ENCODE measurements around the gene FCGR3B.
"Not testable (repeated sequence)": the region's sequence is repeated elsewhere in the genome, so short reads cannot be mapped to it uniquely, and the experiment has no call there.

FCGR3B gene

DNA sequence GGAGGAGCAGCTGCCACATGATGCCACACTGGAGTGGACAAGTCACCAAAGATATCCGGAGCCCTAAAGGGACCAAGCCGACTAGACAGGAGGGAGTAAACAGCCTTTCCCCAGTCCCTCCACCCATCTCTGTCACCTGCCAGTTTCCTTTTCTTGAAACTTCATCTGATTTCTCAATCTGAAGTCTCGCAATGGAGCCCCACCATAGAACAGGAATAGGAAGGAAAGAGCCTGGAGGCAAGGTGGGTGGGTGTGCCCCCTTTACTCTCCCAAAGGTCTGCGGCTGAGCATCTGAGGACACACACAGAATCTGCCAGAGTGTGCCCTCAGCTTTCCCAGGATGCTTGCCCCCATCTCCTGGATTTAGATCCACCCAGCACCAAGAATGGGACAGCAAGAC is at the start of gene FCGR3B:
Gene FCGR3B (minus strand): TSS at position 101 of the 400 bp plus-strand sequence. CDS start 82 bp downstream, at position 19.
- DNase-seq (ENCODE audit: low read depth) = no peak

DNA sequence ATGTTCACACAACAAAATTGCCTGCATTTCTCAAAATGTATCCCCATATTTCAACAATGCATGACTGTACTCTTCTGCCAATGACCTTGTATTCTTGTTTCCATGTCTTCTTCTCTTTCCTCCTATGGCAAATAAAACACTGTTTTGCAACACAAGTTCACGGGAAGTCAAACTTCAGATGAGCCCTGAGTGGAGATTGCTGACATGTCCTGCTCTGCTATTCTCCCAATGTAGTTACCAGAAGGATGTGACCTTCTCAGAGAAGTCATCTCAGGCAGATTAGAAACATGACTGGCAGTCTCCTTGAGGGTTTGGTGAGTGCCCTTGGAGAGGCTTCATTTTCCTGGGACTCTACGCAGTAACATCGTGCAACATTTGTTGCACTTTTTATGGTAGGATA is 47.5 kb upstream of the FCGR3B start:
- no peak for DNase-seq (ENCODE audit: low read depth)

DNA sequence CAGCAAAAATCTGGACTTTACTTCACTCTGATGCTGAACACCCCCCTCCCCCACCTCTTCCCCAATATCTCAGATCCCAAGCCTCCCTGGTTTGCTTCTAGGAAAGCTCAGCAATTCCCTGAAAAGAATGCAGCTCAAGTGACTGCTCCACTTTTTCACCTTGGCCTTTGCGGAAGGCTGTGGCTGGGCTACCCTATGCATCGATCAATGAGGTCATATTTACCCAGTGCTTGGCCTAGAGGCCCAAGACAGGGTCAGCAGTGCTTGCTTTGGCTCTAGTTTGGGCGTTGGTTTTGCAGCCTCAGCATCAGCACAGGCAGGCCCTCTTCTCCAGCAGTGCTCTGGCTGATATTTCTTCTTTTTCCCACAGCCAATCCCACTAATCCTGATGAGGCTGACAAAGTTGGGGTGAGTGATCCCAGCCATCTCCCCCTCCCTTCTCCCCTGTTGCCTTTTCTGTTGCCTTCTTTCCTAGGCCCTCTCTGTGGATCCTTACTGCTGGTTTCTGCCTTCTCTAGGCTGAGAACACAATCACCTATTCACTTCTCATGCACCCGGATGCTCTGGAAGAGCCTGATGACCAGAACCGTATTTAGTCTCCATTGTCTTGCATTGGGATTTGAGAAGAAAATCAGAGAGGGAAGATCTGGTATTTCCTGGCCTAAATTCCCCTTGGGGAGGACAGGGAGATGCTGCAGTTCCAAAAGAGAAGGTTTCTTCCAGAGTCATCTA is 46.1 kb upstream of the FCGR3B start:
- no peak for DNase-seq (ENCODE audit: low read depth)

GRCh38 chr1:161676441-161676840 is 45.5 kb upstream of the FCGR3B start:
- DNase-seq (ENCODE audit: low read depth) = no peak

GRCh38 chr1:161674908-161675307 is 43.9 kb upstream of the FCGR3B start:
- not testable (repeated sequence) for DNase-seq (ENCODE audit: low read depth)

DNA sequence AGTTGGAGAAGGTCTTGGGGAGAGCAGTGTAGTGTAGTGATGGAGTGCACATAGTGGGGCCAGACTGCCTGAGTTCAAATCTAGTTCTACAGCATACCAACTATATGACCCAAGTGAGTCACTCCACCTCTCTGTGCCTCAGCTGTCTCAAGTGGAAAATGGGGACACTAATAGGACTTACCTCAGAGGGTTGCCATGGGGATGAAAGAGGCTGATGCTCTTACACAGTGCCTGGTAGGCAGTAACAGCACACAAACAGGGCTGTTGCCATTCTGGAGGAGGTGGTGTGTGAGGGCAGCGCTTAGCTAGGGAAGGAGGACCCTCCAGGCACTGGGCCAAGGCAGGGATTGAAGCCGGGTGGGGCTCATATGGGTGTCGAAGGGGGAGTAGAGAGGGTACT is 43.5 kb upstream of the FCGR3B start:
- DNase-seq (ENCODE audit: low read depth) = not testable (repeated sequence)

DNA sequence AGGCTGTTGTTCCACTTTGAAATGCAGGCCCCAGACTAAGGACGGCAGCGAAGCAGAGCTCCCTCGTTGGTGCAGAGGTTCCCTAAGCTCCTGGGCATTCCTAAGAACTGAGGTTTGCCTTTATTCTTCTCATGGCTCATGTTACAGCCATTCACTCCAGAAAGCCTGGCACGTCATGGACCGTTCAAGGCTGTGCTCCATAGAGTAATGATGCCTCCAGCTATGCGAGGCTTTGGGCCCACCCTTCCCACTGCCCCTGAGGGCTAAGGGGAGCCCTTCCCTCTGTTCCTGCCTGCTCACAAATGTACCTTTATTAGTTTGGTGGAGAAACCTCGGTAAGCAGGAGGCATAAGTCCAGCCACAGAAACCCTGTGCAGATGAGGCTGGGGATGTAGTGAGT is 42.5 kb upstream of the FCGR3B start:
- DNase-seq (ENCODE audit: low read depth) = not testable (repeated sequence)

DNA sequence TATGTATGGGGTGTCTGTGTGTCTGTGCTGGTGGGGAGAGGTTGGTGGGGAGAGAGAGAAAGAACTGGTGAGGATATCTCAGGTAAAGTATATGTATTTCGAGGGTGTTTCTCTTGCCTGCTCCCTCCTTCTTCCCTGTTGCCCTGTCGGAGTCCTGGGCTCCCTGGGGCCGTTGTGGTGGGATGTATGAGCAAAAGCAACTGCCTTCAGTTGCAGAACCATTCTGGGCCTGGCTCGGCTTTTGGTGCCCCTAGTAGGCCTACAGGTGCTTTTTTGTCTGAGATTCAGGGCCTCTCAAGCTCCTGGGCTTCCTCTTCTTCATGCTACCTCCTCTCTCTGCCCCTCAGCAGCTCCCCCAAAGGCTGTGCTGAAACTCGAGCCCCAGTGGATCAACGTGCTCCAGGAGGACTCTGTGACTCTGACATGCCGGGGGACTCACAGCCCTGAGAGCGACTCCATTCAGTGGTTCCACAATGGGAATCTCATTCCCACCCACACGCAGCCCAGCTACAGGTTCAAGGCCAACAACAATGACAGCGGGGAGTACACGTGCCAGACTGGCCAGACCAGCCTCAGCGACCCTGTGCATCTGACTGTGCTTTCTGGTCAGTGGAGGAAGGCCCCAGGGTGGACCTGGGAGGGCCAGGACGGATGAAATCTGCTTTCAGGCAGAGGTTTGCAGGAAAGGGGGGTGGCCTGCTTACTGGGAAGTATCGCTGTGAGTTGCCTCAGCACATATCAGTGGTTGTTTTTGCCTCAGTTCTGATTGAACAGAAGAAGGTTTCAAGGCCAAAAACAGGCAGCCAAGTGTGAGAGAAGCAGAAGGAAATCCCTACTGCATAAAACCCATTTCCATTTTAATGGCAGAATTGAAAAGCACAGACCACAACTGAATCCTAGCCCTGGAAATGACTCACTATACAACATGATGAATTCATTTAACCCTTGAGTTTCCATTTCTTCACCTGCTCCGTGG is 40.4 kb upstream of the FCGR3B start:
- DNase-seq (ENCODE audit: low read depth) = not testable (repeated sequence)

- not testable (repeated sequence) for DNase-seq (ENCODE audit: low read depth)
These were observed 33.7 kb upstream of the FCGR3B start for GRCh38 chr1:161664689-161665088.

DNA sequence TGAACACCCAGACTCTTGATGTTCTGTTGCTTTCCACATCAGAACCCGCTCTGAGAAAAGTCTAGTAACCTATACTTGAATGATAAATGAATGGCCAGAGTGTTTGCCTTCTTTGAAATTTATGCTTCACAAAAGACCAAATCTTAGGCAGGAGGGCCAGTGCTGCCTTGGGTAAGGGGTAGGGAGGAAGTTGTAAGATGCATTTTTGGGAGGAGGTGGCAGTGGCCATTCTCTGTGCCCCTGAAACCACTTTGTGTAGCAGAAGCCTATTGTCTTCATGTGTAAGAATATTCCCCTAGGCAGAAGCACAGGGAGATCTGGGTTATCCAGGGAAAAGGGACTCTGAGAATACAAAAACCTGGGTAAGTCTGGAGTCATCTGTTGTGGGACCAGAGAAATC is 32.6 kb upstream of the FCGR3B start:
- DNase-seq (ENCODE audit: low read depth) = not testable (repeated sequence)

DNA sequence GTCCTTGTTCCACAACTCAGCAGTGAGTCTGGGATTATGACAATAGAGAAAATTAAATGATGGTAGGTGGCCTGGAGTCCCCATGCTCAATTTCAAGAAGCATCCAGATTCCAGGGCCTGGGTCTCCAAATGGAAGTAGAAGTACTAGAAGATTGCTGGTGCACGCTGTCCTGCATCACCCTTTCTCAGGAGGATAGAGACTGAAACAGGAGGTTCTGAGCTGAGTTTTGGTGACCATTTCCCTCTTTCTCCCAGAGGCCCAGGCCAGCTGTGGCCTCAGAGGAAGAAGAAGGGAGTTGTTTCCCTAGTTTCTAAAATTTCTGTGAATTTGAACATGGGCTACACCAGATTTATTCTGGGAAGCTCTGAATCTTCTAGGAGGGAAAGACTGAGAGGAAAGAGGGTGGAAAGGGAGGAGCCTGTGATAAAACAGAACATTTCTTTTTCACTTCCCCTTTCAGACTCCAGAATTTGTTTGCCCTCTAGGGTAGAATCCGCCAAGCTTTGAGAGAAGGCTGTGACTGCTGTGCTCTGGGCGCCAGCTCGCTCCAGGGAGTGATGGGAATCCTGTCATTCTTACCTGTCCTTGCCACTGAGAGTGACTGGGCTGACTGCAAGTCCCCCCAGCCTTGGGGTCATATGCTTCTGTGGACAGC is 31.8 kb upstream of the FCGR3B start, which contains the start of gene FCGR2B:
Gene FCGR2B (plus strand): TSS at position 460 of the 656 bp plus-strand sequence. CDS start 99 bp downstream, at position 559.
- DNase-seq (ENCODE audit: low read depth) = not testable (repeated sequence)

DNA sequence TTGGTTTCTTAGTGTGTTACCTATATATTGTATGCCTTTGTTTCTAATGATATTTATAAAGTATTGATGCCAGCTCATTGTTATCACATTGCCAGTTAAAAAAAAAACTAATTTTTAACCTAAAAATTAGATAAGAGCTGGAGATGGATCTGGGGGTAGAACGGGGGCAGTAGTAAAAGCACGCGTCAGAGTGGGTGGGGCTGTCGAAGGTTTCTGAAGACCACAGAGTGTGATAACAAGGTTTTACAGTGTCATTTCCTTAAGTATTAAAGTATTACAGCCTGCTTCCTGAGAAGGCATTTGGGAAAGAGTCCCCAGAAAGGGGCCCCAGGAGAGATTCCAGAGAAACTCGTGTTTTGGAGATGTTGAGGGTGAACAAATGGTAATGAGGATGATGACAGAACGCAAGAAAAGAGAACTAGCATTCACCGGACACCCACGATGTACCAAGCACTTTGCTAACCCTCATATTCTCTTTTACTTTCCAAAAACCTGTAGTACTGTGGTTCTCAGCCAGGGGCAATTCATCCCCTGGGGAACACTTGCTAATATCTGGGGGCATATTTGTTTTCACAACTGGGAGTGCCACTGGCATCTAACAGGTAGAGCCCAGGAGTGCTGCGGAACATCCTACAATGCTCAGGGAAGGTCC is 30.8 kb upstream of the FCGR3B start:
- DNase-seq (ENCODE audit: low read depth) = not testable (repeated sequence)

DNA sequence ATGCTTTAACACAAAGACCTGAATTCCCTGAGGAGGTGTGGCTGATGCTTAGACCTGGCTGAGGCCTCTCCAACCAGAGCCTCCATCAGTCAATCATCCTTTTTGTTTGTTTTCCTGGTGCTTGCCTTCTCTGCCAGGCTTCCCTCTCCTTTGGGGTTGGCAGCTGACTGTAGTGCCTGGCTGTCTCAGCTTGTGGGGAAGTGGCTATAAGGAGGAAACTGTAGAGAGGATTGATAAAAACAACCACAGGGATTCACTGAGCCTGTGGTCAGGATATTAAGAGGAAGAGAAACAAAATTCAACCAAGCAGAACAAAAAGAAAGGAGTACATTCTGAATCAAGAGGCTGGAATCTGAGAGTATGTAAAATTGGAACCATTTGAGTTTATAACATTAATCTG is 27.5 kb upstream of the FCGR3B start:
- DNase-seq (ENCODE audit: low read depth) = not testable (repeated sequence)

DNA sequence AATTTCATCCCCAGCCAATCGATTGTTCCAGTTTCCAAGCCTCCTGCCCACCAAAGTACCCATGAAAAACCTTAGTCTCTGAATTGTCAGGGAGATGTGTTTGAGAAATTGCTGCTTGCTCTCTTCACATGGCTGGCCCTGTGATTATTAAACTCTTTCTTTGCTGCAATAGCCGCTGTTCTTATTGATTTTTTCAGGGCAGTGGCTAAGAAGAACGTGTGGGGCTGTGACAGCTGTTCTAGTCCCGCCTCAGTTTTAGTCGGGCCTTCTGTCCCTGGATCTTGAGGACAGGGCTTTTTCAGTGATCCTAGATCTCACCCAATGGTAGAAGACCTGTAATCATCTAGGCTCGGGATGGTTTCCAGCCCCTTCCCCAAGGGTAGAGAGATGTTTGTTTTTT is 23.0 kb upstream of the FCGR3B start:
- not testable (repeated sequence) for DNase-seq (ENCODE audit: low read depth)

DNA sequence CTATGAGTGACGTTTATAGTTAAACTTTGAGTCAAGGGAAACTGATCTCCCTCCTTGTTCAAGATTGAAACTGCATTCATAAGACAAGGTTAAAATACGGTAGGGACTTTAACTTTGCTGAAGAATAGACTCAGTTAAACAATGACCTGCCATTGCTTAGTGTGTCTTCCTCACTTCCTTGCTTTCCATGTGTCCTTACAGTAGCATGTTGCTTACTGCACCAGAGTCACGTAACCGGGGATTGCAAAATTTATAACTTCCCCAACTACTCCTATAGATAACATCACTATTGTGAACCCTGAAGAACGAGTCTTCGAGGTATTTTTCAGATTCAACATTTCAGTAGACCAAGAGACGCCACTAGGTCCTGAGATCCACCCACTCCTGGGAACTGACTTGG is 22.6 kb upstream of the FCGR3B start:
- not testable (repeated sequence) for DNase-seq (ENCODE audit: low read depth)

GRCh38 chr1:161647507-161648360 is 16.8 kb upstream of the FCGR3B start:
- DNase-seq (ENCODE audit: low read depth) = not testable (repeated sequence)

DNA sequence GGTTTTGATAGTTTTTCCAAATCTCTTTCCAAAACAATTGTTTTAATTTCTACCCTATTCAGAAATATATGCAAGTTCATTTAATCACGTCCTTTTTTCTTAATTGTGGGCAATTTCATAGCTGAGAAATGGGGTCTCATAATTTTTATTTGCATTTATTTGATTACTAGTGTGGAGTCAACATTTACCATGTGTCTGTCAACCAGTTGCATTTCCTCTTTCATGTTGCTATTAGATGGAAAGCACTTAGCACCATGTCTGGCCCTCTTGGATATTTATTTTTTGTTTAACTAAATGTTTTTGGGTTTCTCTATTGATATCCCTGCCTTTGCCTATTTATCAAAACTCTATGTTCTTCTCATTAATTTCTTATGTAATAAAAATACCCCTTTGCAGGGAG is 13.9 kb upstream of the FCGR3B start:
- DNase-seq (ENCODE audit: low read depth) = not testable (repeated sequence)

GRCh38 chr1:161643481-161644208 is 12.7 kb upstream of the FCGR3B start:
- DNase-seq (ENCODE audit: low read depth) = not testable (repeated sequence)

GRCh38 chr1:161642697-161643096 is 11.7 kb upstream of the FCGR3B start:
- not testable (repeated sequence) for DNase-seq (ENCODE audit: low read depth)

DNA sequence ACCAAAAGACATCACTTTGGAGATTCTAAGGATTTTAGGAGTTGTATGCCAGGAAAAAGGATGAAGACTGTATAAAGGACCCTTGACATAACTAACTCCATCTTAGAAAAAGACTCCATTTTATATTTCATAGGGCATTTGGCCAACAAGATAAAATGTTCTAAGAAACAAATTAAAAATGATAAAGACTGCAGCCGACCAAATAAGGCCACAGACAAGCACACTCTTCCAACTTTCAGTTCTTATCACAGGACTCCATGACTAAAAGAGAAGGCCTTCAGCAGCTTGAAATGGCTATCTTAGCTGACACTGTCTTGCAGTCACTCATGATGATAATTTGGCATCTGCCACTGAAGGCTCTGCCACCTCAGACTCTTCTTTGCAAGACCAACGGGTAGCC is 8.2 kb upstream of the FCGR3B start:
- DNase-seq (ENCODE audit: low read depth) = not testable (repeated sequence)
